Amniotic stem cell (primary cell): ENCODE data around the gene P3H3.
A peak's percentile ranks its signal among the peaks of the same experiment; 100 is the strongest.
"Not testable (repeated sequence)": the region's sequence is repeated elsewhere in the genome, so short reads cannot be mapped to it uniquely, and the experiment has no call there.

Experiments
- DNase-seq: peaks from one replicate; lab custom pipeline; 2025; lab: John Stamatoyannopoulos, UW

P3H3 gene

GRCh38 chr12:6866163-6866919, 38.1 kb downstream of the P3H3 start:
- DNase-seq, result no peak

- no peak for DNase-seq
Measured at GRCh38 chr12:6866920-6867412, 38.8 kb downstream of the P3H3 start.

- DNase-seq, result peak; percentile 48
Measured at GRCh38 chr12:6867413-6868210, 39.4 kb downstream of the P3H3 start, which contains the start of gene TPI1. TPI1 (plus strand) TSS chr12:6867531; CDS start chr12:6867567, 36 bp downstream.

- no peak for DNase-seq
Measured at GRCh38 chr12:6868211-6869048, 40.2 kb downstream of the P3H3 start.

GRCh38 chr12:6869049-6870021, 41.1 kb downstream of the P3H3 start:
- DNase-seq, result peak; percentile 27

- not testable (repeated sequence) for DNase-seq
Measured at GRCh38 chr12:6870304-6870703, 42.1 kb downstream of the P3H3 start.

GRCh38 chr12:6871052-6871957, 43.1 kb downstream of the P3H3 start:
- DNase-seq, result no peak

- peak; percentile 34 for DNase-seq
Measured at GRCh38 chr12:6872073-6873048, 44.2 kb downstream of the P3H3 start.

GRCh38 chr12:6873094-6874014, 45.1 kb downstream of the P3H3 start, which contains the start of gene SPSB2:
SPSB2 (minus strand) TSS chr12:6873303; CDS start chr12:6872901, 402 bp downstream.
- DNase-seq, result peak; percentile 74

- not testable (repeated sequence) for DNase-seq
Measured at GRCh38 chr12:6874015-6874368, 45.8 kb downstream of the P3H3 start.

- not testable (repeated sequence) for DNase-seq
Measured at GRCh38 chr12:6879824-6880223, 51.6 kb downstream of the P3H3 start.

- DNase-seq, result no peak
Measured at GRCh38 chr12:6883252-6883651, 55.0 kb downstream of the P3H3 start.

- DNase-seq, result no peak
Measured at GRCh38 chr12:6883683-6884082, 55.5 kb downstream of the P3H3 start.

GRCh38 chr12:6884539-6884938, 56.3 kb downstream of the P3H3 start:
- DNase-seq, result no peak

GRCh38 chr12:6886206-6886999, 58.2 kb downstream of the P3H3 start:
- not testable (repeated sequence) for DNase-seq

GRCh38 chr12:6887460-6887859, 59.3 kb downstream of the P3H3 start:
- no peak for DNase-seq

- no peak for DNase-seq
Measured at GRCh38 chr12:6888360-6888759, 60.2 kb downstream of the P3H3 start.
